CD4-positive, alpha-beta T cell treated with Interleukin-4 for 4 hours (primary cell): ENCODE measurements around the gene VEPH1.
A peak's percentile ranks its signal among the peaks of the same experiment; 100 is the strongest.

ENCODE experiments used
- DNase-seq: peaks from one replicate; pipeline ENCODE4 v3.0.0-alpha.2; 2020

The VEPH1 gene

GRCh38 chr3:157472648-157473047, 30.6 kb downstream of the VEPH1 start:
- no peak for DNase-seq

- no peak for DNase-seq
These were observed 32.2 kb downstream of the VEPH1 start for GRCh38 chr3:157471064-157471463.

- no peak for DNase-seq
These were observed 33.5 kb downstream of the VEPH1 start for GRCh38 chr3:157469561-157470294.

GRCh38 chr3:157467200-157467599, 36.0 kb downstream of the VEPH1 start:
- DNase-seq = no peak

- DNase-seq = no peak
These were observed 37.5 kb downstream of the VEPH1 start for GRCh38 chr3:157465741-157466140.

GRCh38 chr3:157464321-157464720, 38.9 kb downstream of the VEPH1 start:
- no peak for DNase-seq

- no peak for DNase-seq
These were observed 39.4 kb downstream of the VEPH1 start for GRCh38 chr3:157463816-157464215.

- no peak for DNase-seq
These were observed 43.0 kb downstream of the VEPH1 start for GRCh38 chr3:157460253-157460652.

GRCh38 chr3:157459706-157460105, 43.5 kb downstream of the VEPH1 start:
- no peak for DNase-seq

- no peak for DNase-seq
These were observed 49.4 kb downstream of the VEPH1 start for GRCh38 chr3:157453824-157454223.

- no peak for DNase-seq
These were observed 51.1 kb downstream of the VEPH1 start for GRCh38 chr3:157452097-157452496.

GRCh38 chr3:157447026-157447694, 56.1 kb downstream of the VEPH1 start:
- no peak for DNase-seq

GRCh38 chr3:157445857-157446256, 57.4 kb downstream of the VEPH1 start:
- no peak for DNase-seq

- no peak for DNase-seq
These were observed 58.4 kb downstream of the VEPH1 start for GRCh38 chr3:157444797-157445184.

GRCh38 chr3:157443905-157444796, 59.1 kb downstream of the VEPH1 start:
- no peak for DNase-seq

GRCh38 chr3:157442729-157443128, 60.5 kb downstream of the VEPH1 start:
- no peak for DNase-seq

GRCh38 chr3:157441102-157441624, 62.1 kb downstream of the VEPH1 start:
- DNase-seq = no peak

- no peak for DNase-seq
These were observed 65.0 kb downstream of the VEPH1 start for GRCh38 chr3:157438194-157438730.

GRCh38 chr3:157436583-157437291, 66.5 kb downstream of the VEPH1 start, which contains the start of gene PTX3:
Gene PTX3, plus strand, starts transcription at chr3:157436850. Its CDS starts 84 bp downstream, at chr3:157436934.
- DNase-seq = peak; percentile 2

GRCh38 chr3:157429708-157430107, 73.5 kb downstream of the VEPH1 start:
- no peak for DNase-seq

GRCh38 chr3:157428853-157429252, 74.4 kb downstream of the VEPH1 start:
- no peak for DNase-seq

- DNase-seq = no peak
These were observed 75.3 kb downstream of the VEPH1 start for GRCh38 chr3:157427901-157428300.
